Hepatocyte (in vitro differentiated cells): Measurements from ENCODE around the gene PCDHGC5. TPM values are rescaled to one million over a fixed set of nuclear protein-coding genes. Genes with fewer than 3 reads are reported as not detected.

ENCODE experiments used
- DNase-seq: peaks from one replicate; pipeline ENCODE4 v3.0.0-alpha.2; 2016; ENCODE audit warnings: low spot score
- H2AFZ ChIP-seq: fragments of 200-600 bp; sonication (generic); 2 replicates; pipeline ENCODE4 v1.6.0; 2016; ENCODE audit warnings: antibody characterized with exemption, mild to moderate bottlenecking
- H3K27ac ChIP-seq: fragments of 200-600 bp; sonication (generic); 2 replicates; pipeline ENCODE4 v1.5.1; 2016; ENCODE audit warnings: mild to moderate bottlenecking
- H3K27me3 ChIP-seq: fragments of 200-600 bp; sonication (generic); 2 replicates; pipeline ENCODE4 v1.6.1; 2016
- H3K36me3 ChIP-seq: fragments of 200-600 bp; sonication (generic); replicated peaks from 2 replicates; pipeline ENCODE4 v1.5.1; 2016; ENCODE audit warnings: low read depth; ENCODE audit not compliant: insufficient read depth
- H3K4me1 ChIP-seq: fragments of 200-600 bp; sonication (generic); 2 replicates; pipeline ENCODE4 v1.5.1; 2016; ENCODE audit warnings: mild to moderate bottlenecking, moderate library complexity; ENCODE audit not compliant: insufficient read depth
- H3K4me2 ChIP-seq: fragments of 200-600 bp; sonication (generic); 2 replicates; pipeline ENCODE4 v1.6.0; 2016
- H3K4me3 ChIP-seq: fragments of 200-600 bp; sonication (generic); 2 replicates; pipeline ENCODE4 v1.5.1; 2016; ENCODE audit warnings: mild to moderate bottlenecking
- H3K79me2 ChIP-seq: fragments of 200-600 bp; sonication (generic); 2 replicates; pipeline ENCODE4 v1.6.0; 2017; ENCODE audit warnings: mild to moderate bottlenecking
- H3K9me2 ChIP-seq: fragments of 200-600 bp; sonication (generic); replicated peaks from 2 replicates; pipeline ENCODE4 v1.6.0; 2017; ENCODE audit warnings: mild to moderate bottlenecking; ENCODE audit not compliant: insufficient read depth
- H3K9me3 ChIP-seq: fragments of 200-600 bp; sonication (generic); 2 replicates; pipeline ENCODE4 v1.5.1; 2016; ENCODE audit warnings: low read depth, mild to moderate bottlenecking
- H4K20me1 ChIP-seq: fragments of 200-600 bp; sonication (generic); 2 replicates; pipeline ENCODE4 v1.6.0; 2016; ENCODE audit warnings: mild to moderate bottlenecking; ENCODE audit not compliant: insufficient read depth, poor library complexity, severe bottlenecking
- CTCF ChIP-seq: fragments of 200-600 bp; sonication (generic); IDR thresholded peaks from 2 replicates; pipeline ENCODE4 v1.5.1; 2016; ENCODE audit warnings: antibody characterized with exemption, mild to moderate bottlenecking; ENCODE audit not compliant: poor library complexity
- EZH2 ChIP-seq: fragments of 200-600 bp; sonication (generic); IDR thresholded peaks from 2 replicates; pipeline ENCODE4 v1.6.1; 2016; ENCODE audit warnings: antibody characterized with exemption, mild to moderate bottlenecking, borderline replicate concordance
- EZH2phosphoT487 ChIP-seq: fragments of 200-600 bp; sonication (generic); IDR thresholded peaks from one replicate; pipeline ENCODE4 v1.6.1; 2018; ENCODE audit warnings: antibody characterized with exemption, mild to moderate bottlenecking, low read depth, moderate library complexity; ENCODE audit not compliant: unreplicated experiment, severe bottlenecking
- WGBS: methylation state at CpG from one replicate; pipeline ENCODE4 v1.1.6; 2016; ENCODE audit warnings: low lambda C conversion rate; ENCODE audit errors: missing lambda C conversion rate; 5-methylcytosine and 5-hydroxymethylcytosine counted together
- polyA plus RNA-seq: library from polyadenylated mRNA; unstranded; fragments of >200 nt; fragmentation: Nextera tagmentation; extraction: Ambion mirVana; gene quantifications from 2 replicates; pipeline ENCODE4 v1.2.1, GENCODE V29; 2016
- total RNA-seq: library from RNA; depleted of rRNA; stranded (reverse); fragments of >200 nt; gene quantifications from 2 replicates; pipeline ENCODE4 v1.2.3, GENCODE V29; 2014

PCDHGC5 gene
- total and polyA plus RNA-seq, 2 experiments from 2014 or later: 0.16 to 1.1 TPM

GRCh38 chr5:141476132-141476911 is 12.6 kb upstream of the PCDHGC5 start:
- Histone ChIP-seq H3K36me3 (no peaks in the 10 kb centered on the region), H4K20me1 (no peaks in the 10 kb centered on the region), H3K27me3 (no peaks in the 10 kb centered on the region), H3K79me2 (peaks cover 43% of the 10 kb centered on the region), H3K9me3 (no peaks in the 10 kb centered on the region), H3K9me2 (no peaks in the 10 kb centered on the region), H3K4me2 (peak overlapping the region; percentile 82), H3K4me3 (peak overlapping the region; percentile 47), H3K4me1 (peaks cover 5% of the 10 kb centered on the region), H3K27ac (peak overlapping the region; percentile 84), H2AFZ (peak overlapping the region; percentile 60)
- TF ChIP-seq CTCF: no peak
- TF ChIP-seq EZH2: no peak
- no peak for TF ChIP-seq EZH2phosphoT487
- DNase-seq: peak; percentile 62
- 15% methylated on average over 57 of the region's 58 CpGs for WGBS

- H2AFZ ChIP-seq: no peak overlapping the region
- no peaks in the 10 kb centered on the region for H3K27me3 ChIP-seq
- no peaks in the 10 kb centered on the region for H4K20me1 ChIP-seq
- peaks cover 45% of the 10 kb centered on the region for H3K79me2 ChIP-seq
- no peak for DNase-seq
- no peaks in the 10 kb centered on the region for H3K36me3 ChIP-seq
- TF ChIP-seq EZH2phosphoT487: no peak
- no peak for TF ChIP-seq EZH2
- no peak for TF ChIP-seq CTCF
- peak overlapping the region; percentile 84 for H3K27ac ChIP-seq
- H3K9me2 ChIP-seq: no peaks in the 10 kb centered on the region
- H3K4me1 ChIP-seq: peaks cover 5% of the 10 kb centered on the region
- peak overlapping the region; percentile 82 for H3K4me2 ChIP-seq
- no peaks in the 10 kb centered on the region for H3K9me3 ChIP-seq
- peak overlapping the region; percentile 47 for H3K4me3 ChIP-seq
- WGBS: 92% methylated on average over 24 of the region's 24 CpGs
These were observed 11.8 kb upstream of the PCDHGC5 start for GRCh38 chr5:141477044-141477575.

GRCh38 chr5:141477815-141478214 is 11.1 kb upstream of the PCDHGC5 start:
- Histone ChIP-seq H3K4me2 (peak overlapping the region; percentile 38), H3K27ac (no peak overlapping the region), H3K4me1 (peaks cover 5% of the 10 kb centered on the region), H4K20me1 (no peaks in the 10 kb centered on the region), H2AFZ (no peak overlapping the region), H3K9me3 (no peaks in the 10 kb centered on the region), H3K36me3 (no peaks in the 10 kb centered on the region), H3K4me3 (no peak overlapping the region), H3K27me3 (no peaks in the 10 kb centered on the region), H3K79me2 (peaks cover 45% of the 10 kb centered on the region), H3K9me2 (no peaks in the 10 kb centered on the region)
- WGBS: 92% methylated on average over 13 of the region's 13 CpGs
- DNase-seq: no peak
- TF ChIP-seq EZH2: no peak

GRCh38 chr5:141478321-141478945 is 10.4 kb upstream of the PCDHGC5 start:
- WGBS: 53% methylated on average over 20 of the region's 20 CpGs
- Histone ChIP-seq H3K36me3 (no peaks in the 10 kb centered on the region), H2AFZ (no peak overlapping the region), H3K4me2 (peak overlapping the region; percentile 38), H3K27ac (no peak overlapping the region), H3K9me2 (no peaks in the 10 kb centered on the region), H4K20me1 (no peaks in the 10 kb centered on the region), H3K4me3 (no peak overlapping the region), H3K4me1 (peaks cover 5% of the 10 kb centered on the region), H3K9me3 (no peaks in the 10 kb centered on the region), H3K79me2 (peaks cover 45% of the 10 kb centered on the region), H3K27me3 (no peaks in the 10 kb centered on the region)
- TF ChIP-seq CTCF (peak; percentile 8), EZH2phosphoT487 (no peak), EZH2 (no peak)
- peak; percentile 44 for DNase-seq
